ENCODE results near the gene CDK14.
A peak's percentile ranks its signal among the peaks of the same experiment; 100 is the strongest.

Gene CDK14

DNA sequence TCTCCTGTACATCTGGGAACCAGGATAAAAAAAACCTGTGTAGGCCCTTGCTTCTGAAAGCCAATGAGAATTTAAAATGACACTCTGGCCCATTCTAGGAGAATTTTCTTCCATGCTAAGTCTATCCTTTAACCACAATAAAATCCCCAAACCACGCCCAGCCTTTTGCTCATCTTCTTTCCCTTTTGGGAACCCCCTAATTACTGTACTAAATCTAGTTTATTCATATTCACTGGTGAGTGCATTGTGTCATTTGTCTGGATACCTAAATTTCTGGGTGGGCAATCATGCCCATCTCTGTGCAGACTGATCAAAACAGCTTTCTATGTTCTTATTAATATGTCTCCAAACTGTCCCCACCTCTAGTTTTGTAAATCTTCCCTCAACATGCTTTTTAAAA is 11.7 kb upstream of the CDK14 start:
- Mint-ChIP-seq H3K27me3 (ENCODE audit: low read depth) (no peaks in the 10 kb centered on the region), H3K27ac (no peak overlapping the region), H3K4me1 (ENCODE audit: low read depth) (no peaks in the 10 kb centered on the region), H3K36me3 (ENCODE audit: low read depth) (no peaks in the 10 kb centered on the region), H3K9me3 (no peaks in the 10 kb centered on the region), H3K4me3 (no peak overlapping the region)
- DNase-seq (ENCODE audit: low spot score): no peak

DNA sequence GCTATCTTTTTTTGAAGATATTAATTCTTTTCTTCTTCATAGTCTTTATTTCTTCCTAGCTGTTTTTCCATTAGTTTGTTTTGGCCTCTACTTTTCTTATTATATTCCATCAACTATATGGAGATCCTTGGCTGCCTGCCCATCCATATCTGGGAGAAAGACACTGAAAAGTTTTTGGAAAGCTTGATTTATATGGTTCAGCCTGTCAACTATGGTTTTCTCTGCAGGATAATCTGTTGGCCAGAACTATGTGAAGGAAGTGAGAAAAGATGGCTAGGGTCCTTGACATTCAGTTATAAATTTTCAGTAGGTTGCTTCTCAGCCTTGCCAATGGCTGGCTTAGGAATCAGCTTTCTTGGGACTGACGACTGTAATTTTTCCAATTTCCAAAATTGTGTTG is 10.0 kb upstream of the CDK14 start:
- no peak overlapping the region for H3K4me3 Mint-ChIP-seq
- DNase-seq (ENCODE audit: low spot score): no peak
- H3K4me1 Mint-ChIP-seq (ENCODE audit: low read depth): no peaks in the 10 kb centered on the region
- H3K36me3 Mint-ChIP-seq (ENCODE audit: low read depth): no peaks in the 10 kb centered on the region
- no peak overlapping the region for H3K27ac Mint-ChIP-seq
- no peaks in the 10 kb centered on the region for H3K9me3 Mint-ChIP-seq
- H3K27me3 Mint-ChIP-seq (ENCODE audit: low read depth): no peaks in the 10 kb centered on the region

GRCh38 chr7:90587766-90588165 is 8.4 kb upstream of the CDK14 start:
- H3K4me1 Mint-ChIP-seq (ENCODE audit: low read depth): no peaks in the 10 kb centered on the region
- H3K27ac Mint-ChIP-seq: no peak overlapping the region

DNA sequence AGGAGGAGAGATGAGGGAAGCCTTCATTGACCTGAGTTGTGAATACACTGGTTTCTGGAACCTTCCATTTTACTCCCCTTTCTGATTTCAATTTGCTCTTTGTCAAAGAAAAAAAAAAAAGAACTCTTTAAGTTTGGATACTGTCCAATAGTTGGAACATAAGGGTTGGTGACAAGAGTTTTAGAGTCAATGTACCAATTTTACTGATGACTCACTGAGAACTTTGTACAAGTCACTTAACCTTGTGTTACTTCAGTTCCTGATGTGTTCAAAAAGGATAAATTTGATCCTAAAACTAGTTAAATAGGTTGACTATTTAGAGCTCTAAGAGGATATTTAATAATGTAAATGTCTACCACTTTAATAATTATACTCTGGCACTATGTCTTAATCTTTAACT is 4.1 kb upstream of the CDK14 start:
- no peak for DNase-seq (ENCODE audit: low spot score)
- Mint-ChIP-seq H3K9me3 (no peaks in the 10 kb centered on the region), H3K27me3 (ENCODE audit: low read depth) (peaks cover 29% of the 10 kb centered on the region), H3K36me3 (ENCODE audit: low read depth) (no peaks in the 10 kb centered on the region), H3K4me3 (no peak overlapping the region), H3K4me1 (ENCODE audit: low read depth) (peaks cover 10% of the 10 kb centered on the region), H3K27ac (no peak overlapping the region)

More at GRCh38 chr7:90587766-90588165, 8.4 kb upstream of the CDK14 start:
- DNase-seq (ENCODE audit: low spot score): no peak
- no peaks in the 10 kb centered on the region for H3K36me3 Mint-ChIP-seq (ENCODE audit: low read depth)
- H3K9me3 Mint-ChIP-seq: no peaks in the 10 kb centered on the region
- no peak overlapping the region for H3K4me3 Mint-ChIP-seq
- peaks cover 2% of the 10 kb centered on the region for H3K27me3 Mint-ChIP-seq (ENCODE audit: low read depth)

DNA sequence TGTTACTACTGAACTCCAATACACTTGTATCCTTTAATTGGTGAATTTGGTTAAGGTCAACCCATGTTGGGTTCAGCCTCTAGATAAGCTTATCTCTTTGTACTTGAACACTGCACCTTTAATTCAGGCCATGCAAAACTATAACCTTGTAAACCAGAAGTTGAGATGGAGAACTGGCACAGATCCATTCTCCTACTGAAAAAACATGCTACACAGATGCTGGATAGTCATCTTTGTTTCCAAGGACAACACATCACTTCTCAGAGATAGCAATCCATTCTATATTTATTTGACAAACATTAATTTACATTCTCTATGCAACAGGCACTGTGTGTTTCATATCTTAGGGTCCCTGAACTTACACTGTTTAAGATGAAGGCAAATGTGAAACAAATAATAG is 2.9 kb upstream of the CDK14 start:
- Mint-ChIP-seq H3K27ac (no peak overlapping the region), H3K4me3 (no peak overlapping the region), H3K36me3 (ENCODE audit: low read depth) (no peaks in the 10 kb centered on the region), H3K27me3 (ENCODE audit: low read depth) (peaks cover 40% of the 10 kb centered on the region), H3K9me3 (no peaks in the 10 kb centered on the region), H3K4me1 (ENCODE audit: low read depth) (peaks cover 11% of the 10 kb centered on the region)
- DNase-seq (ENCODE audit: low spot score): no peak

GRCh38 chr7:90594751-90595317 is 1.3 kb upstream of the CDK14 start:
- Mint-ChIP-seq H3K9me3 (no peaks in the 10 kb centered on the region), H3K4me1 (ENCODE audit: low read depth) (peaks cover 11% of the 10 kb centered on the region), H3K36me3 (ENCODE audit: low read depth) (no peaks in the 10 kb centered on the region), H3K27me3 (ENCODE audit: low read depth) (peaks cover 48% of the 10 kb centered on the region), H3K27ac (no peak overlapping the region), H3K4me3 (peak overlapping the region; percentile 13)
- no peak for DNase-seq (ENCODE audit: low spot score)

DNA sequence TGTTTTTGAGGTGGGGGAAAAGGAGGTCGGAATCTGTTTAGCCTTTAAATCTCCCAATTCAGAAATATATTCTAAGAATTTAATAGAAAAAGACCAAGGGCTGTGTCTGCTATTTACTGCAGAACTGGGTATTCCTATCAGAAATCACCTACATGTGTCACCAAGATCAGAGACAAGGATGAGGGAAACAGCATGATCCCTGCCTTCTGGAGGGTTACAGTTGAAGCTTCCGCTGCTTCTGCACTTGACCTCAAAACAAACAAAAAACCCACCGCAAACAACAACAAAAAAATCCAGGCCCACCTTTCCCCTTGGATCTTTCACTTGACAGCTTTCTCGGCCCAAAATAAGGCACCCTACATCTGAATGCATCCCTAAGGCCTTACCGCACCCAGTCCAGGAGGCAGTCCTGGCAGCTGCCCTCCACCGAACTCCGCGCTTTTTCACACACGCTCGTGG is 750 bp upstream of the CDK14 start:
- no peak overlapping the region for H3K27ac Mint-ChIP-seq
- no peaks in the 10 kb centered on the region for H3K9me3 Mint-ChIP-seq
- H3K27me3 Mint-ChIP-seq (ENCODE audit: low read depth): peaks cover 53% of the 10 kb centered on the region
- H3K36me3 Mint-ChIP-seq (ENCODE audit: low read depth): no peaks in the 10 kb centered on the region
- DNase-seq (ENCODE audit: low spot score): no peak
- H3K4me1 Mint-ChIP-seq (ENCODE audit: low read depth): peaks cover 11% of the 10 kb centered on the region
- H3K4me3 Mint-ChIP-seq: peak overlapping the region; percentile 58

GRCh38 chr7:90596671-90597562 is 796 bp downstream of the CDK14 start:
- Mint-ChIP-seq H3K27me3 (ENCODE audit: low read depth) (peaks cover 57% of the 10 kb centered on the region), H3K4me1 (ENCODE audit: low read depth) (peaks cover 11% of the 10 kb centered on the region), H3K27ac (no peak overlapping the region), H3K9me3 (no peaks in the 10 kb centered on the region), H3K36me3 (ENCODE audit: low read depth) (no peaks in the 10 kb centered on the region), H3K4me3 (peak overlapping the region; percentile 79)
- DNase-seq (ENCODE audit: low spot score): no peak

- DNase-seq (ENCODE audit: low spot score): no peak
- Mint-ChIP-seq H3K27me3 (ENCODE audit: low read depth) (peaks cover 57% of the 10 kb centered on the region), H3K36me3 (ENCODE audit: low read depth) (no peaks in the 10 kb centered on the region), H3K4me3 (no peak overlapping the region), H3K27ac (no peak overlapping the region), H3K4me1 (ENCODE audit: low read depth) (peaks cover 11% of the 10 kb centered on the region), H3K9me3 (no peaks in the 10 kb centered on the region)
These were observed 1.6 kb downstream of the CDK14 start for GRCh38 chr7:90597563-90598253.

- Mint-ChIP-seq H3K9me3 (no peaks in the 10 kb centered on the region), H3K4me3 (no peak overlapping the region), H3K27me3 (ENCODE audit: low read depth) (peaks cover 50% of the 10 kb centered on the region), H3K27ac (no peak overlapping the region), H3K4me1 (ENCODE audit: low read depth) (peaks cover 11% of the 10 kb centered on the region), H3K36me3 (ENCODE audit: low read depth) (no peaks in the 10 kb centered on the region)
- no peak for DNase-seq (ENCODE audit: low spot score)
These were observed 2.9 kb downstream of the CDK14 start for GRCh38 chr7:90599038-90599437.

DNA sequence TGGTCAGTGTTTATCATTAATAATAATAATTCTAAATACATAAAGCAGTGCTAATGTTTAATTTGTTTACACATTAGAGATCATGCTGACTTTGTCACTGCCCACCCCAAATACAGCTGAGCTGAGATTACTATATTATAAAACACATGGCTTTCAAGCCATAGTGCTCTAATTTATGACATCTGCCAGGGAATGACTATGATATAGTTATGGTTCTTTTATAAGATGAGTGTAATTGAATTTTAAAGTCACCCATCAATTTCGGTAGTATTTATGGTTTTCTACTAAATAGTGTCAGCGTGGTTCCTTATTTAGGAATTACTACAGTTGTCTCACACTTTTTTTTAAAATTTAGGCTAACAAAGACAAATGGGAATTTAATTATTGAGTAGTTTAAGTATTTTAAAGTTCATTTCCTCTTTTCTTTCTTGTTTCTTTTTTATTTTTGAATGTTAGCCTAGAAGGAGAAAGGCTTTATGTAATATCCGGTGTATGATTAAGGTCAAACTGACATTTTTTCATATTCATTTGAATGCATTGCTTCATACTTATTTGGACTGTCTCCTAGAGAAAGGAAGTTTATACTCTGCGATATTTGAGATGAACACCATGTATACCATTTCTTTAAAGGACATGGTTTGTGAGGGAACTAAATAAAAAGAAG is 3.9 kb downstream of the CDK14 start:
- Mint-ChIP-seq H3K9me3 (no peaks in the 10 kb centered on the region), H3K36me3 (ENCODE audit: low read depth) (no peaks in the 10 kb centered on the region), H3K4me1 (ENCODE audit: low read depth) (peaks cover 8% of the 10 kb centered on the region), H3K27ac (no peak overlapping the region), H3K4me3 (no peak overlapping the region), H3K27me3 (ENCODE audit: low read depth) (peaks cover 41% of the 10 kb centered on the region)
- no peak for DNase-seq (ENCODE audit: low spot score)

DNA sequence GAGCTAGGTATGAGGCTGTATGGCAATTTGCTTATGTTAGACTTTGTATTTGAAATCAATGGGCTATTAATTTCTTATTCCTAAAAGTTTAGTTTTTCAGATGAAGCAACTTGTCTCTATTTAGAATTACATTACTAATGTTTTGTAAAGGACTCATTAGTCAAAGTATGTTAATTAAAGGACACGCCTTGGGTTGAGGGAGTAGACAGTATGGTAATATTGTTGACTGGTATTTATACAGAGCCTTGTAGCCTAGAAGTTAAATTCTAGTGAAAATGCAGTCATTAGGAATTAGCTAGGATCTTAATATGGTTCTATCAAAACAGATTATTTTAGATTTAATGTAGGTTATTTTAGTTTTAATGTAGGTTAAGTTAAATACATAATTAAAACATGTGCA is 6.2 kb downstream of the CDK14 start:
- no peak for DNase-seq (ENCODE audit: low spot score)
- Mint-ChIP-seq H3K4me3 (no peak overlapping the region), H3K27ac (no peak overlapping the region), H3K4me1 (ENCODE audit: low read depth) (no peaks in the 10 kb centered on the region), H3K27me3 (ENCODE audit: low read depth) (peaks cover 32% of the 10 kb centered on the region), H3K36me3 (ENCODE audit: low read depth) (no peaks in the 10 kb centered on the region), H3K9me3 (no peaks in the 10 kb centered on the region)

DNA sequence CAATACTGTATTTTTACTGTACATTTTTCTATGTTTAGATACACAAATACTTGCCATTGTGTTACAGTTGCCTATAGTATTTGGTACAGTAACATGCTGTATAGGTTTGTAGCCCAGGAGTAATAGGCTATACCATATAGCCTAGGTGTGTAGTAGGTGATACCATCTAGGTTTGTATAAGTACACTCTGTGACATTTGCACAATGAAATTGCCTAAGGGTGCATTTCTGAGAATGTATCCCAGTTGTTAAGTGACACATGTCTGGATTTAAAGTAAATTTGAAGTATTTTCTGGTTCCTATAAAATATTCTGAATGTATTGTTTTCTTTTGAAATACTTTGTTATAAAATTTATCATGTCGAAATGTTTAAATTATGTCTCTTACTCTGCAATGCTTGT is 7.2 kb downstream of the CDK14 start:
- H3K27me3 Mint-ChIP-seq (ENCODE audit: low read depth): peaks cover 22% of the 10 kb centered on the region
- no peak overlapping the region for H3K4me3 Mint-ChIP-seq
- no peaks in the 10 kb centered on the region for H3K4me1 Mint-ChIP-seq (ENCODE audit: low read depth)
- DNase-seq (ENCODE audit: low spot score): no peak
- no peaks in the 10 kb centered on the region for H3K36me3 Mint-ChIP-seq (ENCODE audit: low read depth)
- no peak overlapping the region for H3K27ac Mint-ChIP-seq
- no peaks in the 10 kb centered on the region for H3K9me3 Mint-ChIP-seq

- peaks cover 17% of the 10 kb centered on the region for H3K27me3 Mint-ChIP-seq (ENCODE audit: low read depth)
- H3K27ac Mint-ChIP-seq: no peak overlapping the region
These were observed 8.3 kb downstream of the CDK14 start for GRCh38 chr7:90604383-90604782.

More at GRCh38 chr7:90604383-90604782, 8.3 kb downstream of the CDK14 start:
- H3K36me3 Mint-ChIP-seq (ENCODE audit: low read depth): no peaks in the 10 kb centered on the region
- no peak overlapping the region for H3K4me3 Mint-ChIP-seq
- DNase-seq (ENCODE audit: low spot score): no peak
- no peaks in the 10 kb centered on the region for H3K9me3 Mint-ChIP-seq
- H3K4me1 Mint-ChIP-seq (ENCODE audit: low read depth): no peaks in the 10 kb centered on the region
